K562 (cell line): ENCODE data around the gene DHRS2. TPM values are rescaled to one million over a fixed set of nuclear protein-coding genes. Genes with fewer than 3 reads are reported as not detected.
"Not testable (repeated sequence)": the region's sequence is repeated elsewhere in the genome, so short reads cannot be mapped to it uniquely, and the experiment has no call there.

ENCODE experiments used
- ATAC-seq: fragments of 200-7000 bp; cut with Tn5 transposase; 3 replicates; pipeline ENCODE4 v1.9.1; 2020; ENCODE audit warnings: moderate library complexity
- BruUV-seq: library from RNA; stranded (reverse); fragments of 400-500 nt; replicated peaks from 2 replicates; lab custom pipeline; 2021; lab: Mats Ljungman, UMichigan
- CTCF ChIA-PET: fragments of 300-600 bp; formaldehyde crosslinking; extraction: SDS; loops from one replicate; lab custom pipeline; 2021; ENCODE audit warnings: low intra/inter-chr PET ratio; lab: Yijun Ruan, JAX
- POLR2A ChIA-PET: fragments of 300-600, 350-650 bp; sonication (Branson Sonifier 250); formaldehyde crosslinking; extraction: SDS; loops from one replicate; lab custom pipeline; 2021; ENCODE audit warnings: antibody characterized with exemption, inconsistent platforms; lab: Yijun Ruan, JAX
- DNase-seq, 4 experiments: peaks; one replicate each; pipeline versions ENCODE4 v3.0.0 to v3.0.0-alpha.2; 2011 to 2018; ENCODE audit warnings: low spot score in 3 of 4, mixed read lengths in 3 of 4; ENCODE audit errors: extremely low read depth in 1 of 4
- FAIRE-seq: peaks from 2 replicates; lab custom pipeline; 2011; peaks lifted over from hg19 to GRCh38; lab: Jason Lieb, UNC
- H2AFZ ChIP-seq: 2 replicates; pipeline ENCODE4 v1.6.0; 2011; ENCODE audit warnings: low read depth, low read length, control low read depth, inconsistent platforms
- H3K27ac ChIP-seq: fragments of 200-600 bp; 3 replicates; pipeline ENCODE4 v1.8.0; 2011; ENCODE audit warnings: low read depth, mild to moderate bottlenecking, control low read depth, inconsistent platforms, low read length, moderate library complexity, mixed read lengths; ENCODE audit errors: extremely low read depth
- H3K27me3 ChIP-seq, 2 experiments: fragments of 300-600 bp in 1 of 2; 2 replicates in 1 of 2; 3 replicates in 1 of 2; pipeline versions ENCODE4 v1.6.0 to v1.8.0; 2011; ENCODE audit warnings: inconsistent platforms in 2 of 2, low read length in 2 of 2, mild to moderate bottlenecking in 1 of 2, mixed read lengths in 1 of 2, moderate library complexity in 1 of 2; ENCODE audit not compliant: control insufficient read depth in 2 of 2, insufficient read depth in 2 of 2
- H3K36me3 ChIP-seq: fragments of 300-600 bp; 3 replicates; pipeline ENCODE4 v1.8.0; 2011; ENCODE audit warnings: mild to moderate bottlenecking, low read length, inconsistent platforms; ENCODE audit not compliant: control insufficient read depth, insufficient read depth
- H3K4me1 ChIP-seq, 2 experiments: fragments of 200-600 bp in 1 of 2; replicated peaks in 1 of 2; 2 replicates in 1 of 2; 3 replicates in 1 of 2; pipeline versions ENCODE4 v1.5.1 to v1.8.0; 2011; ENCODE audit warnings: inconsistent platforms in 2 of 2, low read length in 2 of 2, mild to moderate bottlenecking in 1 of 2, mixed read lengths in 1 of 2, moderate library complexity in 1 of 2; ENCODE audit not compliant: control insufficient read depth in 2 of 2, insufficient read depth in 2 of 2
- H3K4me2 ChIP-seq: 2 replicates; pipeline ENCODE4 v1.6.1; 2011; ENCODE audit warnings: low read length, control low read depth, inconsistent platforms, mixed read lengths; ENCODE audit not compliant: insufficient read depth
- H3K4me3 ChIP-seq: fragments of 200-600 bp; sonication (generic), shearing (Covaris generic); 2 replicates; pipeline ENCODE4 v1.5.1; 2016; ENCODE audit warnings: control low read depth, inconsistent platforms
- H3K79me2 ChIP-seq: fragments of 200-600 bp; 3 replicates; pipeline ENCODE4 v1.8.0; 2011; ENCODE audit warnings: low read length, inconsistent platforms; ENCODE audit not compliant: control insufficient read depth, insufficient read depth
- H3K9ac ChIP-seq, 2 experiments: 2 replicates each; pipeline versions ENCODE4 v1.6.0 to v1.6.1; 2011; ENCODE audit warnings: low read depth in 2 of 2, low read length in 2 of 2, control low read depth in 1 of 2, inconsistent platforms in 1 of 2, mild to moderate bottlenecking in 1 of 2, mixed read lengths in 1 of 2; ENCODE audit not compliant: insufficient read depth in 1 of 2
- H3K9me1 ChIP-seq: one replicate; pipeline ENCODE4 v1.6.0; 2011; ENCODE audit warnings: inconsistent platforms, mild to moderate bottlenecking, low read length, moderate library complexity; ENCODE audit not compliant: control insufficient read depth, insufficient read depth
- H3K9me3 ChIP-seq: replicated peaks from 2 replicates; pipeline ENCODE4 v1.5.1; 2011; ENCODE audit warnings: low read depth, low read length, inconsistent platforms; ENCODE audit not compliant: control insufficient read depth, insufficient read depth
- H4K20me1 ChIP-seq: replicated peaks from 2 replicates; pipeline ENCODE4 v1.6.1; 2011; ENCODE audit warnings: low read length, inconsistent platforms, mixed read lengths; ENCODE audit not compliant: control insufficient read depth, insufficient read depth
- COPS2 ChIP-seq: fragments of 450-650 bp; conservative IDR thresholded peaks from 2 replicates; pipeline ENCODE4 v1.6.1; 2016; ENCODE audit warnings: mild to moderate bottlenecking, moderate library complexity
- GATAD2A ChIP-seq: fragments of 450-650 bp; IDR thresholded peaks from 2 replicates; pipeline ENCODE4 v1.6.1; 2017
- MTA3 ChIP-seq: fragments of 450-650 bp; formaldehyde crosslinking; IDR thresholded peaks from 2 replicates; pipeline ENCODE4 v1.6.1; 2017; ENCODE audit warnings: mild to moderate bottlenecking, borderline replicate concordance
- NR3C1 ChIP-seq: sonication (generic); formaldehyde crosslinking; IDR thresholded peaks from 2 replicates; pipeline ENCODE4 v1.8.1; 2022; ENCODE audit warnings: missing genetic modification reagents
- SMARCA4 ChIP-seq: fragments of 450-650 bp; IDR thresholded peaks from 2 replicates; pipeline ENCODE4 v1.6.1; 2016
- THRAP3 ChIP-seq: fragments of 450-650 bp; IDR thresholded peaks from 2 replicates; pipeline ENCODE4 v1.6.1; 2016; ENCODE audit warnings: mild to moderate bottlenecking, inconsistent platforms, borderline replicate concordance
- ZFPM2 ChIP-seq: fragments of 250-450 bp; sonication (Bioruptor Pico); IDR thresholded peaks from 2 replicates; pipeline ENCODE4 v1.5.1; 2022; ENCODE audit warnings: mild to moderate bottlenecking
- ZNF316 ChIP-seq: fragments of 450-650 bp; IDR thresholded peaks from 2 replicates; pipeline ENCODE4 v1.6.1; 2016
- ZNF57 ChIP-seq: fragments of 450-650 bp; formaldehyde crosslinking; IDR thresholded peaks from 2 replicates; pipeline ENCODE4 v1.4.0; 2020; ENCODE audit warnings: mild to moderate bottlenecking, moderate library complexity
- ZNF583 ChIP-seq: fragments of 250-450 bp; sonication (Bioruptor Pico); IDR thresholded peaks from 2 replicates; pipeline ENCODE4 v1.4.0; 2020
- WGBS: fragments of 100-300 bp; shearing (Covaris generic); methylation state at CpG from one replicate; pipeline ENCODE4 v1.1.6; 2016; ENCODE audit warnings: low coverage, mixed read lengths; ENCODE audit not compliant: insufficient coverage; ENCODE audit errors: missing lambda C conversion rate; 5-methylcytosine and 5-hydroxymethylcytosine counted together
- in situ Hi-C: fragments of 300-500 bp; cut with MboI; formaldehyde crosslinking; loops from 4 replicates; pipeline ENCODE4 v1.15.0; 2018; ENCODE audit warnings: inconsistent platforms, mixed read lengths
- intact Hi-C: fragments of 100-400 bp; cut with micrococcal nuclease; formaldehyde crosslinking; loops from 2 replicates; pipeline ENCODE4 v1.14.2; 2022
- polyA plus RNA-seq, 8 experiments: library from polyadenylated mRNA; depleted of rRNA in 4 of 8; stranded (reverse) in 5 of 8; unstranded in 3 of 8; fragments of >200 nt; fragmentation: Nextera tagmentation in 2 of 8; fragmentation: Illumina TruSeq in 1 of 8; extraction: Ambion mirVana in 2 of 8; extraction: Trizol in 1 of 8; gene quantifications; 2 replicates each; pipeline versions ENCODE4 v1.2.1 to v1.2.3, GENCODE V29; 2011 to 2014; ENCODE audit warnings: inconsistent platforms in 1 of 8, missing spikeins in 1 of 8
- total RNA-seq, 7 experiments: library from RNA; depleted of rRNA in 6 of 7; stranded (reverse); fragments of >200 nt in 6 of 7; fragmentation: Illumina TruSeq in 2 of 7; extraction: Trizol in 2 of 7; gene quantifications; 2 replicates each; pipeline versions ENCODE4 v1.2.1 to v1.2.3, GENCODE V29; 2011 to 2021; ENCODE audit warnings: low replicate concordance in 1 of 7
- TF ChIP-seq, protein P1 (sequence below): fragments of 450-650 bp; IDR thresholded peaks from 2 replicates; pipeline ENCODE4 v1.6.1; 2016; ENCODE audit warnings: mild to moderate bottlenecking

The DHRS2 gene
- total and polyA plus RNA-seq, 9 of the 15 experiments (the other 6 are each of a cell fraction or from before 2014, with no cell fraction given) = 2.9 to 96.8 (median 64.4) TPM

DNA sequence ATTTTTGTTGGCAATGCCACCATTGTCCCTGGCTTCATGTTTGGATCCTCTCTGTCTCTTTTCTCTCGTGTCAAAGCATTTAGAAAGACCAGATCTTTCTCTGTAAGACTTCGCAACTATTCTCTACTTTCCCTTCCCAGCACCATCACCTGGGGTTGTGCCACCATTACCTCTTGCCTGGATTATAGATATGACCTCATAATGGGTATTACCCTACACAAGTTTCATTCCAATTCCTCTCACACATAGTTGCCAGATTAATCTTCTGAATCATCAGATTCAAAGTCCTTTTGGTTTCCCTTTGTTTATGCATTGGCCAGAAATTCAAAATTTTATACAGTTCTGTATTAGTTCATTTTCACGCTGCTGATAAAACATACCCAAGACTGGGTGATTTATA, 27.2 kb upstream of the DHRS2 start:
- no peak overlapping the region for H3K4me2 ChIP-seq
- ChIA-PET CTCF (no interaction called here), POLR2A (interaction anchor here (0.6 kb wide), 1 partner anchor 73 kb away, joined by 3 read pairs; no protein-coding TSS in a partner anchor)
- ATAC-seq (no peak), FAIRE-seq (no peak), DNase-seq (no peak)
- no peaks in the 10 kb centered on the region for H3K9me3 ChIP-seq
- H3K9me1 ChIP-seq = no peaks in the 10 kb centered on the region
- H2AFZ ChIP-seq = no peak overlapping the region
- H3K79me2 ChIP-seq = no peaks in the 10 kb centered on the region
- in situ Hi-C loops = no loop called here
- no peak overlapping the region for H3K27ac ChIP-seq
- no peak overlapping the region for H3K9ac ChIP-seq
- no peaks in the 10 kb centered on the region; a peak in 1 of 5 replicates for H3K4me1 ChIP-seq
- TF ChIP-seq MTA3 (no peak), SMARCA4 (no peak), ZNF583 (CRISPR knock-in tag) (no peak), COPS2 (no peak), ZNF316 (no peak), ZFPM2 (CRISPR knock-in tag) (no peak), GATAD2A (no peak), ZNF57 (CRISPR knock-in tag) (no peak), NR3C1 (CRISPR knock-in tag) (no peak), THRAP3 (no peak)
- TF ChIP-seq, protein P1, sequence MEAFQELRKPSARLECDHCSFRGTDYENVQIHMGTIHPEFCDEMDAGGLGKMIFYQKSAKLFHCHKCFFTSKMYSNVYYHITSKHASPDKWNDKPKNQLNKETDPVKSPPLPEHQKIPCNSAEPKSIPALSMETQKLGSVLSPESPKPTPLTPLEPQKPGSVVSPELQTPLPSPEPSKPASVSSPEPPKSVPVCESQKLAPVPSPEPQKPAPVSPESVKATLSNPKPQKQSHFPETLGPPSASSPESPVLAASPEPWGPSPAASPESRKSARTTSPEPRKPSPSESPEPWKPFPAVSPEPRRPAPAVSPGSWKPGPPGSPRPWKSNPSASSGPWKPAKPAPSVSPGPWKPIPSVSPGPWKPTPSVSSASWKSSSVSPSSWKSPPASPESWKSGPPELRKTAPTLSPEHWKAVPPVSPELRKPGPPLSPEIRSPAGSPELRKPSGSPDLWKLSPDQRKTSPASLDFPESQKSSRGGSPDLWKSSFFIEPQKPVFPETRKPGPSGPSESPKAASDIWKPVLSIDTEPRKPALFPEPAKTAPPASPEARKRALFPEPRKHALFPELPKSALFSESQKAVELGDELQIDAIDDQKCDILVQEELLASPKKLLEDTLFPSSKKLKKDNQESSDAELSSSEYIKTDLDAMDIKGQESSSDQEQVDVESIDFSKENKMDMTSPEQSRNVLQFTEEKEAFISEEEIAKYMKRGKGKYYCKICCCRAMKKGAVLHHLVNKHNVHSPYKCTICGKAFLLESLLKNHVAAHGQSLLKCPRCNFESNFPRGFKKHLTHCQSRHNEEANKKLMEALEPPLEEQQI = no peak
- H3K36me3 ChIP-seq = no peaks in the 10 kb centered on the region
- H4K20me1 ChIP-seq = no peaks in the 10 kb centered on the region
- 0% methylated on average over 3 of the region's 3 CpGs for WGBS
- intact Hi-C loops = no loop called here
- H3K27me3 ChIP-seq = peaks cover 0 to 10% of the 10 kb centered on the region in 2 experiments; a peak in 1 of 5 replicates
- H3K4me3 ChIP-seq = no peak overlapping the region
- BruUV-seq = no TSS peak

- ATAC-seq = not testable (repeated sequence)
These were observed 26.6 kb upstream of the DHRS2 start for GRCh38 chr14:23609411-23610089.

More at GRCh38 chr14:23609411-23610089, 26.6 kb upstream of the DHRS2 start:
- H3K9me3 ChIP-seq, H3K27ac ChIP-seq, POLR2A ChIA-PET, DNase-seq, H2AFZ ChIP-seq, BruUV-seq, CTCF ChIA-PET, FAIRE-seq, H3K36me3 ChIP-seq, intact Hi-C loops, H3K79me2 ChIP-seq, in situ Hi-C loops, H4K20me1 ChIP-seq, H3K9me1 ChIP-seq, H3K9ac ChIP-seq, H3K4me2 ChIP-seq, H3K4me1 ChIP-seq, H3K4me3 ChIP-seq: not testable (repeated sequence)
- 2% methylated on average over 6 of the region's 7 CpGs for WGBS
- H3K27me3 ChIP-seq = peaks cover 0 to 12% of the 10 kb centered on the region in 2 experiments; a peak in 2 of 5 replicates
